SHP77 treated with DMSO at 0.1 percent for 48 hours (cell line): ENCODE data around the gene LRRC34.

Experiments
- DNase-seq: peaks from one replicate; lab custom pipeline; 2025; lab: John Stamatoyannopoulos, UW

Gene LRRC34

DNA sequence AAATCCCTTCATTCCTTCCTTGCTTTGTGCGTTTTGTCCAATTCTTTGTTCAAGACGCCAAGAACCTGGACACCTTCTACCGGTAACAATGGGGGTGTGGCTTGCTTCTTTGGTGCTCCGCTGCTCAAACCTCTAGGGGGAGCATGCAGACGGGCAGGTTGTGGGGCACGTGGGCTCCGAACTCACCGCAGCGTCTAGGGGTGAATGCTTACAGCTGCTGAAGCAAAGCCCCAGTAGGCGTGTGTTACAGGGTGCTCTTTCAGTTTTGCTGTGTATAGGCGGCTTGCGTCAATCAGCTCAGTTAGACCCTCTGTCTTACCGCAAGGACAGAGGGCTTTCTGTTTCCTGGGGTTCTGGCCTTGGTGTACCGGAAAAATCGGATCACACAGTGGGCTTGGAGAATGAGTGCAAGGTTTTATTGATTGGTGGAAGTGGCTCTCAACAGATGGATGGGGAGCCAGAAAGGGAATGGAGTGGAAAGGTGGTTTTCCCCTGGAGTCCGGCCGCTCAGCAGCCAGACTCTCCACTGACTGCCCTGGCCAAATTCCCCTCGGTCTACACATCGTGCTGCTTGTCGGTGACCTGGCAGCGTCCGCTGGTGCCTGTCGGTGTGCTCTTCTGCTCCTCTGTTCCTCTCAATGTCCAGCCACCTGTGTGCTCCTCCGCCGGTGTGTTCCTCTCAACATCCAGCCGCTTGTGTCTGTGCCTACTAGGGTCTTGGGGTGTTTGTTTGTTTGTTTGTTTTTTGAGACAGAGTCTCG is 1.2 kb upstream of the LRRC34 start:
- peak; percentile 63 for DNase-seq

DNA sequence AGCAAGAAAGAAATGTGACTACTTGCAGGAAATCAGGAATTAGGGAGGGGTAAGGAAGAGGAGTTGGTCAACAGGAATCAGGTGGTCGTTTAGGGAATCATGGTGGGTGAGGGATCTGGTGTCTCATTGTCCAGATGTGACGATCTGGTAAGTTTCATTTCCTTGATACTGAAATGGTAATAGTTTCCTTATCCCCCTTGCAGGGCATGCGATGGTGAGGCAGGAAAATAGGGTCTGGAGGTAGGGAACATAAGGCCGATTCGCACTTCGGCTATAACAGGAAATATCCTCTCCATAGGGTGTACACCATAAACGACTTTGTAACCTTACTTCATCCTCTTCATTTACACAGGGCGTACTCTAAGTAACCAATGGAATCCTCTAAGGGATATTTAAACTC is 574 bp upstream of the LRRC34 start:
- no peak for DNase-seq

DNA sequence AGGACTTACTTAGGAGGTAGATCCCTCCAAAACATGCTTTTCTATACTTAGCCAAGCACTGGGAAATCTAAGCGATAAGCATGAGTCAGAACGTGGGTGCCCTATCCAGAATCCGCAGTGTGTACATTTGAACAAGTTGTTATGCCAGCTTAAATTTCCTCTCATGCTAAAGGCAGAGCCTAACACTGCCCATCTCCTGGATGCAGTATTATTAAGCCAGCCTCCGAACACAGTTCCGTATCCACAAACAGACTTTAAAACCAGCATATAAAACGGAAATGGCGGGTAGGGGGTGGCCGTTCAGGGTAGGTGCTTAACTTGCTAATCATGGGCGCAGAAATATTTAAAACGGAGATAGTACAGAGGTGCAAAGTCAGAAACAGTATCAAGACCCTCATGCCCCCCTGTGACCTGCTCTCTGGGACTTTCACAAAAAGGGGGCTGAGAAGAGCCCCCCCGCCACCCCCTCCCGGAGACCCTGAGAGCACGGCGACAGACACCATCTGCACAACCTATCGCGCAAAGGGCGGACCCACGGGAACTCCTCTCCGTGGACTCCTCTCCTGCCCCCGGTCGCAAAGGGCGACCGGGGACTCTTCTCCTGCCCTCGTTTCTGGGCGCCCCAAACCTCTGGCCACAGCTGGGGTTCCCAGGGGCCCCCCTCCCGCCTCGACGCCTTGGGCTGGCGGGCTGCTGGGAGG is 923 bp downstream of the LRRC34 start:
- DNase-seq: no peak

DNA sequence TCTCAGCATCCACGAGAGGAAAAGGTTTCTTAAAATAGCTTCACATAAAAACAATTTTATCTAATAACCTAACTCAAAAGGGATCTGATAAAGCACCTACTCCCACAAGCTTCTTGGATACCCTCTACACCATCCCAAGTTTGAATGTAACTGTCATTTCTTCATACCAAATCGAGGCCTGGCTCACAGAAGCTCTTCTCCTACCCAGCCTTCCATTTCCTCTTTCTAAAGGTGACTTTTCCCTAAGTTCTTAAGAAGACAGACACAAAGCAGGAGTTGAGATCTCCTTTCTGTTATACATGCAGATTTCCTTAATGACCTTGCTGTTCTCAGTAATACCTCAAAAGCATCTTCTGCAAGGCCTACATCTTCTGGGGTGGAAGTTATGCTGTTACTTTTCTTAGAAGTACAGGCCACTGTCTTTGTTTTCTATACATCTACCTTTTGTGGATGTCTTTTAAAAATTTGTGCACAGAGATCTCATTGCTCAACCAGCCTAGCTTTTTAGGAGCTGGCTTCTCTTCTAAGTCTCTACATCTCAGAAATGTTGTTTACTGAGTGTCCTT is 3.4 kb downstream of the LRRC34 start:
- DNase-seq: no peak

DNA sequence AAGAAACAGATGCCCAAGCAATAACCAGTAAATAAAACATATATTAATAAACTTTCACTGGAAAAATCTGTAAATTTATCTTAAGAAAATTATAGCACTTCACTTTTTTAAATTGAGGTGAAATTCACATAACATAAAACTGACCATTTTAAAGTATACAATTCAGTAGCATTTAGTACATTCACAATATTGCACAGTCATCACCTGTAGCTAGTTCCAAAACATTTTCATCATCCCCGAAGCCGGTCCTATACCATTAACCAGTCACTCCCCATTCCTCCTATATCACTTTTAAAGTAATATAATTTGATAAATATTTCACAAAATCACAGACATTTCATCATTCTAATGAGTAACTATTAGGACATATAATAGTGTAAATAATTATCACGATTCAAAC is 8.0 kb downstream of the LRRC34 start:
- DNase-seq: no peak

DNA sequence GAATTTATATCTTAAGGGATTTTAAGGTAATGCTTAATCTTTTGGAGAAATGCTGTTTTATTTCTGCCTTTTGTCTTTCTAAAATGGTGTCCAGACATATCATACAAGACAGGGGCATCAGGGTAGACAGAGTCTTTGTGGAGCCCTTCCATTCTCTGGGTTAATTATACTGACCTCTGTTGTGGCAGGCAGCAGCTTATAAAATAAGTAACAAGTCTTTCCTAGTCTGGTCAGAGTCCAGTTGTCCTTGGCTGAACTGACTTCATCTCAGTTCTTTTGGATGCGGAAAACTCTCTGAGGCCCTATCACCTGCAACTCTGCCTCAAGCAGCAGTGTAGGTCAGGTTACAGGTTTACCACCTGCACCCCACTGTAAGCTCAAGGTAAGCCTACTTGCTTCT is 20.3 kb downstream of the LRRC34 start:
- DNase-seq: no peak

DNA sequence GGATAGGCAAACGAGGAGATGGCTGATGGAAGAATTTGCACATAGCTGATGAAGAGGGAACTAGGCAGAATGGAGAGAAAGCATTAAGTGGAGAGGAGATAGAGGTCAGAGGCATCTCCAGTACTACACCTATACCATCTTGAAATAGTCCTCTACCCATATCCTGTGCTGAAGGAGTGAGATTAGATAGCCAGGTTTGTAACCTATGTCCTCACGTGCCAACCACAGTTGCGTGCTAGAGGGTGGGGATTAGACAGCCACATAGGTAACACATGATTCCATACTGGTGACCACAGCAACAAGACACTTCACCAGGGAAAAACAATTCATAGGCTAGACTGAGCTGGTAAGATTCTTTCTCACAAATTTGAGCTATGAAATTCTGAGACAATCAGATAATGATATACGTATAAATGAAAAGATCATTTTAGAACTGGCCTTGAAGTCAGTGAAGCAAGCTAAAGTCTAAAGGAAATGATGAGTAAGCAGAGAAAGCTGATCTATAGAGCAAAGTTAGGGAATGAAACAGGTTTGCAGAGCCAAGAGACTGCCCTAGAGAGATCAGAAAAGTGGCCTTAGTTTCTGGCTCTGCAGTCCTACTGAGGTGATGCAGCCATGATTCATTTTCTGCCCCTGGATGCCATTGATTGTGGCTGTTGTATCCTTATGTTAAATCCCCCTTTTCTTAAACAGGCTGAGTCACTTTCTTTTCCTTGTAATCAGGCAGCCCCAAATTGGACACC is 21.8 kb downstream of the LRRC34 start:
- DNase-seq: no peak

DNA sequence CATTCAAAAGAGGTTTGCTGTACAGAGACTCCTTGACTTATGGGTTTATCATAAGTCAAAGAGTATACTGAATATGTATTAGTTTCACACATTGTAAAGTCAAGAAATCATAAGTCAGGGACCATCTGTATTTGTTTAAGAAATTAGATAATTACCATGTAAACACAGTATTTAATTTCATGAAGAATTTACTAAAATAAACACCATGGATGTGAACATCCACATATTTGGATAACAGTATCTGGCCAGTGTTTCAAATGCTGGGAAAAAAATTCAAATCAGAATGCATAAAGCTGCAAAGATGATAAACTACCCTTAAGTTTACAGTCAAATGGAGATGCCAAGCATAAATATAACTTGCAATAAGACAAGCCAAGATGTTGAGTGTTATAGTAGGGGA is 22.5 kb downstream of the LRRC34 start:
- DNase-seq: no peak

DNA sequence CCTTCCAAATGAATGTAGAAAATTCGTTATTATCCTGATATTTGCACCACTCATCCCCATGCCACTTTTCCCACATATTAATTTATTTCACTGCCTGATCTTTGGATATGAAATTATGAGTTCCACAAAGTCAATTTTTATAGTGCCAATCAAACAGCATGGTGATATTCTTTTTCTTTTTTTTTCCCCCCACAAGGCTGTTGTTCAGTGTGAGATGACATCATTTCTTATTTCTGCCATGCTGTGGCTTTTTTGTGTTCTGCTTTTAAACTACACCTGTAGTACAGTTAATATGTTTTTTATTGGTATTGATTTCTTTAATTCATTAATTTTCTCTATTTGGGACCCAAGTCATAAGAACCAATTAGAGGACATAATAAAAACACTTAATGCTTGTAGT is 24.9 kb downstream of the LRRC34 start:
- no peak for DNase-seq

DNA sequence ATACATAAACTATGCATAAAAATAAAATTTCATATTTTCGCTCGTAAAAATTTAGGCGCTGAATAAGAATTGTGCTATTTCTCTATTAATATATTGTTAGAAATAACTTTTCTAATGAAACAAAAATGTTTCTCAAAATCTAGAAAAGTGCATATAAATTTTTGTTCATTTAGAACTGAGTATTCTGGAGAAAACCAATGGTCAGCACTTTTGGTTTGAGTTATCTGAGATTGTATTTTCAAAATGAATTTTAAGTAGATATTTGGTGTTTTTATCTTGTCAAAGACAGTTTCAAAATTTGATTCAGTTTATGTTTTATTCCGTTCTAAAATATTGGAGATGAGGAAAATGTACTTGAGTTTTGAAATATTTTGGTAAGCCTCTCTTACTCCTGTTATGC is 25.6 kb downstream of the LRRC34 start:
- no peak for DNase-seq

DNA sequence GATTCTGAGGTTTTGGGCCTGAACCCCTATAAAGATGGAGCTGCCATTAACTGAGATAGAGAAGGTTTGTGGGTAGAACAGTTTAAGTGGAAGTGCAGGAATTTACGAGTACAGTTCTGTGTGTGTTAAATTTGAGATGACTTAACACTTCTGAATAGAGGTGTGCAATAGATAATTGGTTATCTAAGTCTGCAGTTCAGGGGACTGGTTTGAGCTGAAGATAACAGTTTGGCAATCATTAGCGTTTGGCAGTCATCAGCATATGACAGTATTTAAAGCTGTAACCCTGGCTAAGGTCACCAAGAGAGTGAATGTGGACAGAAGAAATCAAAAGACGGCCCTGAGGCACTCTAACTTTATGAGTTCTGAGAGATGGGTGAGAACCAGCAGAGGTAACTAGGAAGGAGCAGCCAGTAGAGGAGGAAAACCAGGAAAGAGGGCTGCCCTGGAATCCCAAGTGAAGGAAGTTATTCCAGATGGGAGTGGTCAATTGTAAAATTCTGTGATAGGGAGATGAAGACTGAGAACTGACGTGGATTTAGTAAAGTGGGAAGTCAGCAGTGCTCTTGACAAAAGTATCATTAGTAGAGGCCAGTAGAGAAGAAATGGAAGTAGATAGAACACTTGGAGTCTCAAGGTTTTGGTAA is 31.4 kb downstream of the LRRC34 start:
- no peak for DNase-seq

DNA sequence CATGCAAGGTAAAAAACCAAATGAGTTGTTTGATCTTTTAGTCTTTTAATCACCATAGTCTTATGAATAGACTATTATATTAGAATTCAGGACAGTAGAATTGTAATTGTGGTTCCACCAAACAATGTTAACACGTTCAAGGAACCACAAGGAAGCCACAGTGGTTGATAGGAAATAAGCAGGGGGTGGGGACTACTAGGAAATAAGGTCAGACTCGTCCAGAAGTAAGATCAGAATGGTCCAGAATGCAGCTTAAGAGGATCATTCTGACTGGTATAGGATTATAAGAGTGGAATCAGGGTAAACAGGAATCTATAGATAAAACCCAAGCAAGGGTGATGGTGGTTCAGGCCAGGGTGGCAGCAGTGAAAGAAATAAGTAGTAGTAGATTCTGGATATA is 32.0 kb downstream of the LRRC34 start:
- DNase-seq: no peak

DNA sequence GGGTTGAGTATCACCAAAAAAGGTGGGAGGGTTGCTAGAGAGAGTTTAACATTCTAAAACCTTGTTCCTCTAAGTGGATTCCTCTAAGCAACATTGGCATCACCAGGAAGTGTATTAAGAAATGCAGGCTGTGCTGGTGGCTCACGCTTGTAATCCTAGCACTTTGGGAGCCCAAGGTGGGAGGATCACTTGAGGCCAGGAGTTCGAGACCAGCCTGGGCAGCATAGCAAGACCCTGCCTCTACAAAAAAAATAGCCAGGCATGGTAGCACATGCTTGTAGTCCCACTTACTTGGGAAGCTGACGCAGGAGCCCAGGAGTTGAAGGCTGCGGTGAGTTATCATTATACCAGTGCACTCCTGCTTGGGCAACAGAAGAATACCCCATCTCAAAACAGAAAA is 34.9 kb downstream of the LRRC34 start:
- DNase-seq: no peak

DNA sequence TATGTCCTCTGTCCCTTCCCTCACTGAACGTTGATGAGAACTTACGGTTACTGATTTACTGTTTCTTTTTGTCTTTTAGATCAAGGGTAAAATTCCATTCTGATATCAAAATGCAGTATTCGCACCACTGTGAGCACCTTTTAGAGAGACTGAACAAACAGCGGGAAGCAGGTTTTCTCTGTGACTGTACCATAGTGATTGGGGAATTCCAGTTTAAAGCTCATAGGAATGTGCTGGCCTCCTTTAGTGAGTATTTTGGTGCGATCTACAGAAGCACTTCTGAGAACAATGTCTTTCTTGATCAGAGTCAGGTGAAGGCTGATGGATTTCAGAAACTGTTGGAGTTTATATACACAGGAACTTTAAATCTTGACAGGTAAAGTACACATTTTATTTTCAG is 38.5 kb downstream of the LRRC34 start:
- no peak for DNase-seq

DNA sequence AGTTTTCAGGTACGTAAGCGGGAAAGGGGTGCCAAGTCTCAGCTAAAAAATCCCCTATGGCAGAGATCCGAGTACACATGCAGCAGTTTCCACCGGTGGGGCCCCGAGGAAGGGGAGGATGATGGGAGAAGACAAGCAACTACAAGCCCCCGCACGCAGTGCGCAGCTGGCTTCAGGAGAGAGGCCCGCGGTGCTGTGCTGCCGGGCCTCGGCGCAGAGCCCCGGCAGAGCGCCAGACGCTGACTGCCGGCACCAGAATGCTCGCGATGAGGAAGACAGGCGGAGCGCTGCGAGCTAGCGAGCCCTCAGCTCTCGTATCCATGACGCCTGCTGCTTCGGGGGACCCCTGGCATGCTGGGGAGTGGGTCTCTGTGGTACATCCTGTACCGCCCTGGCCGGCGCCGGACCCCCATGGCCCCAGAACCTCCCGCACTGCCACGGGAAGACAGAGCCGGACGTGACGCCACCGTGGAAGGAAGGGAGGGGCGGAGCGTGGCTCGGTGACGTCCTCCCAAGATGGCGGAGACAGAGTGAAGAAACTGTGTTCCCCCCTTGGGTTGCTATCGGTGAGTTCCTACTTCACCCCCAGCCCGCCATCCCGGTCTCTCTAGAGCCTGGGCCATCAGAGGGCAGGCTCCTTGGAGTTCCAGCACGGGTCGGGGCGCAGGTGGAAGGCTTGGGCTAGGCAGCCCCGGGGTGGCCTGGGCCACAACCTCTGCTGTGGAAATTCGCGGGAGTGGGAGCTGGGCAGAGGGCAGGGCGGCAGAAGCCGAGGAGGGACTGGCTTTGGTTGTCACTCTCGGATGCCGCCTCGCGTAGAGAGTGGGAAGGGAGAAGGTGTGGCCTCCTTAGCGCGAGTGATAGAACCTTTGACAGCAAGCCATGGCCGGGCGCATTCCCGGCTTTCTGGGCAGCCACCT is 39.5 kb downstream of the LRRC34 start, which contains the start of gene MYNN:
Gene MYNN (plus strand): TSS at position 500 of the 920 bp plus-strand sequence. CDS start 900 bp downstream, outside the sequence.
- DNase-seq: peak; percentile 53

DNA sequence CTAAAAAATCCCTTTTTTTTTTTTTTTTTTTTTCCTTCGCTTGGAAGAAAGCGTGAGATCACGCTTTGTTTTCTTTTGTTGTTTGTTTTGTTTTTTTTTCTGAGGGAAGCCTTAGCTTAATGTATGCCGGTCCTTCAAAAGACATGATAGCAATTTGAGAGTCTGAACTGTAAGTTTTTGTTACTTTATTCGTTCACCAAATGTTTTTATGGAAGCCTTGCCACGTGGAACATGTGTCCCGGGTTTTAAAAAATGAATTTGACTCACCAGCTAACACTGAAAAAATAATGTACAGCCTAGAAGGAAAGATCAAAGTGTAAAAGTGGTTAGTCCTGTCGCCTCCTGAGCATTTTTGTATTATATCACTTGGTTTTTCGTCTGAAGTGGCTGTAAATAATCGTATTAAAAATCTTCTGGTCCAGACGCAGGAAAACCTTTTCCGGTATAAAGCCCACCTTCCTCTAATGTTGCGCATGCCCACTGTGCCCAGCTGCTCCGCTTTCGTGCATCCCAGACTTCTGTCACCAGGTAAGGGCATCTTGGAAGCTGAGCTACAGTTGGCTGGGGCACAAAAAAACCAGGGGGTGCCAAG is 40.3 kb downstream of the LRRC34 start:
- peak; percentile 80 for DNase-seq

DNA sequence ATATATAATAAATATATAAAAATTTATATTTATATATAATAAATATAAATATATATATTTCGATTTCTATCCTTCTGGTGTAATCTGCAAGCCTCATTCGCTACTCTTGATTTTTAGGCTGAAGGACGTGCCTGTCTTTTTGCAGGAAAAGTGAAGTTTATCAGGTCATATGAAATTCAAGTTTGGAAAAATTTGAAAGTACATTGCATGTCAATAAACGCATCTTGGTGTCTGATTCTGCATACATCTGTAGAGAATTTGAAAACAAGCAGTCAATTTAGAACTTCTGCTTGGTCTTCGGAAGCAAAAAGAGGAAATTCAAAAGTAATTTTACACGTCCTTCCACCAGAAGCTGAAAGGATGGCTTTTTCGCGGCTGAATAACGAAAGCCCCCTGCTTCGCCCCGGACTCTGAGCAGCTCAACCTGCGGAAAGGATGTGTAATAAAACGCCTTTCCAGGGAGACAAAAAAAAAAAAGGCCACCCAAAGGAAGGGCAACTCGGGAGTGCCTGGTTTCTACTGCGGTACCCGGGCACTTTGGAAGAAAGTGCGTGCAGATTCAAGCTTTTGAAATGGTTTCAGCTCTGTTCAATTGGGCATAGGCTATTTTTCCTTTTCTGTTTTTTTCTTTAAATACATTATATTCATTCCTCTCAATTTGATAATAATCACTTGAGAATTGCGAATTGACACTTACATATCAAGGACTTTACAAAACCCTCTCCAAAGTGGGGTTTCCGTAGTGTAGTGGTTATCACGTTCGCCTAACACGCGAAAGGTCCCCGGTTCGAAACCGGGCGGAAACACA is 41.0 kb downstream of the LRRC34 start:
- peak; percentile 77 for DNase-seq

DNA sequence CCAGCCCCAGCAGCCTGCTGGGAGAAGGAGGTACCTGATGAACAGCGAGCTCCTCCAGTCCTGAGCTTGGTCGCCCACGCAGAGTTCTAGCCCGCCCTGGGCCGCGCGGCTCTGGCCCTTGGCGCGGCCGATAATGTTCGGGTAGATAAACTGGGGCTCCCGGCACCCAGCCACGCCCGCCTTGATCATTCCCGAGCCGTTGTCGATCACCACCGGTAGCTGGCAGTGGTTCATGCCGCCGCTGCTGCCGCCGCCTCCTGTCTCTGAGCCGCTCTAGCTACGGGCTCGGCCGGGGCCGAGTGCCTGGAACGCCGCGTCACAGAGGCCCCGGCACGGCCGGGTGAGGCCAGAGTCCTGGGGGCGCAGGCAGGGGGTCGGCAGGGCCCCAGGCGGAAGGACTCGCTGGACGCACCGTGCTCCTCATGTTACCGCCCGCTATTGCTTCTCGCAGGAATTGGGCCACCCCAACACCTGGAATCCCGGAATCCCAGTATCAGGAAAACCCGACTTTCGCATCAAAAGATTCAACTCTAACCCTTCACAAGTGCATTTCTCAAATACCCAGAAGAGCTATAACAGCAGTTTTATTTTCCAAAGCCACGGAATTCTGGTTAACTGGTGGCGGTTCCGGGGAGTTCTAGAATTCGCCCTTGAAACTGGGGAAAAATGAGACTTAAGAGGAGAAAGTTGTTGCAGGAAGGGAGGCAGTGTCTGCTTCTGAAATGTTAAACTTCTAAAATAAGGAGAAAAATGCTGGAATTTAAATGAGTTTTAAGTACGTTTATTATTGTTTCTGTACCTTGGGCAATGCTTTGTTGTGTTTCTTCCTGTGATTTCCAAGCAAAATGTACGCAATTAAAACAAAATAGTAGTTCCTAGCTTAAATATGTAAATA is 43.2 kb downstream of the LRRC34 start, which contains the start of gene ACTRT3:
Gene ACTRT3 (minus strand): TSS at position 275 of the 895 bp plus-strand sequence. CDS start 41 bp downstream, at position 234.
- DNase-seq: no peak
